HepG2 (cell line): Measurements from ENCODE around the gene ST6GAL2. TPM values are rescaled to one million over a fixed set of nuclear protein-coding genes. Genes with fewer than 3 reads are reported as not detected.

Source experiments
- ATAC-seq: fragments of 200-7000 bp; cut with Tn5 transposase; 3 replicates; pipeline ENCODE4 v1.9.1; 2020; ENCODE audit warnings: mild to moderate bottlenecking, moderate library complexity
- BruUV-seq: library from RNA; stranded (reverse); fragments of 400-500 nt; replicated peaks from 2 replicates; lab custom pipeline; 2021; lab: Mats Ljungman, UMichigan
- CTCF ChIA-PET: fragments of 300-600 bp; formaldehyde crosslinking; extraction: SDS; loops from one replicate; lab custom pipeline; 2021; ENCODE audit warnings: low total read pairs, inconsistent platforms, low intra/inter-chr PET ratio; lab: Yijun Ruan, JAX
- POLR2A ChIA-PET: fragments of 350-600 bp; sonication (Branson Sonifier 250); formaldehyde crosslinking; loops from one replicate; lab custom pipeline; 2020; ENCODE audit warnings: antibody characterized with exemption, inconsistent platforms; lab: Yijun Ruan, JAX
- DNase-seq: peaks from one replicate; pipeline ENCODE4 v3.0.0-alpha.2; 2015; ENCODE audit warnings: low spot score
- FAIRE-seq: peaks from 3 replicates; lab custom pipeline; 2011; peaks lifted over from hg19 to GRCh38; lab: Jason Lieb, UNC
- H2AFZ ChIP-seq: one replicate; pipeline ENCODE4 v1.6.1; 2011; ENCODE audit warnings: low read length, inconsistent platforms
- H3K27ac ChIP-seq: fragments of 300-600 bp; 3 replicates; pipeline ENCODE4 v1.8.0; 2011; ENCODE audit warnings: mixed run types, mild to moderate bottlenecking, mixed read lengths, low read length, inconsistent platforms; ENCODE audit not compliant: insufficient read depth; ENCODE audit errors: extremely low read length
- H3K27me3 ChIP-seq, 2 experiments: fragments of 200-600 bp in 1 of 2; 2 replicates in 1 of 2; 3 replicates in 1 of 2; pipeline versions ENCODE4 v1.6.0 to v1.8.0; 2011; ENCODE audit warnings: low read length in 2 of 2, mild to moderate bottlenecking in 2 of 2, moderate library complexity in 2 of 2, inconsistent platforms in 1 of 2; ENCODE audit not compliant: insufficient read depth in 2 of 2, control insufficient read depth in 1 of 2
- H3K36me3 ChIP-seq, 2 experiments: fragments of 200-600 bp in 1 of 2; replicated peaks in 1 of 2; 2 replicates in 1 of 2; 3 replicates in 1 of 2; pipeline versions ENCODE4 v1.5.1 to v1.8.0; 2011; ENCODE audit warnings: low read length in 2 of 2, inconsistent platforms in 1 of 2; ENCODE audit not compliant: insufficient read depth in 2 of 2, control insufficient read depth in 1 of 2
- H3K4me1 ChIP-seq: 2 replicates; pipeline ENCODE4 v1.5.1; 2012; ENCODE audit warnings: low read length, inconsistent platforms; ENCODE audit not compliant: insufficient read depth
- H3K4me2 ChIP-seq: 2 replicates; pipeline ENCODE4 v1.6.0; 2011; ENCODE audit warnings: low read depth, low read length, inconsistent platforms
- H3K4me3 ChIP-seq, 3 experiments: fragments of 200-600 bp in 1 of 3; sonication (generic), shearing (Covaris generic) in 1 of 3; replicated peaks in 1 of 3; 2 replicates each; pipeline ENCODE4 v1.5.1; 2011 to 2016; ENCODE audit warnings: low read length in 3 of 3, inconsistent platforms in 2 of 3, low read depth in 2 of 3, mild to moderate bottlenecking in 2 of 3, control low read depth in 1 of 3, mixed read lengths in 1 of 3; ENCODE audit not compliant: insufficient read depth in 1 of 3
- H3K79me2 ChIP-seq: one replicate; pipeline ENCODE4 v1.6.1; 2011; ENCODE audit warnings: low read length, inconsistent platforms; ENCODE audit not compliant: insufficient read depth
- H3K9ac ChIP-seq: 2 replicates; pipeline ENCODE4 v1.6.0; 2011; ENCODE audit warnings: mild to moderate bottlenecking, low read depth, low read length, inconsistent platforms; ENCODE audit not compliant: insufficient read depth
- H3K9me3 ChIP-seq: 2 replicates; pipeline ENCODE4 v1.5.1; 2012; ENCODE audit warnings: mild to moderate bottlenecking, low read length
- H4K20me1 ChIP-seq: 2 replicates; pipeline ENCODE4 v1.6.0; 2011; ENCODE audit warnings: inconsistent platforms, mild to moderate bottlenecking, low read length, moderate library complexity; ENCODE audit not compliant: insufficient read depth
- SCMH1 ChIP-seq: sonication (generic); formaldehyde crosslinking; IDR thresholded peaks from 2 replicates; pipeline ENCODE4 v1.9.0; 2021; ENCODE audit warnings: missing genetic modification reagents, mild to moderate bottlenecking, borderline replicate concordance
- ZBTB43 ChIP-seq: sonication (generic); formaldehyde crosslinking; conservative IDR thresholded peaks from 2 replicates; pipeline ENCODE4 v1.4.0; 2020; ENCODE audit warnings: missing genetic modification reagents
- ZNF33B ChIP-seq: sonication (generic); formaldehyde crosslinking; IDR thresholded peaks from 2 replicates; pipeline ENCODE4 v1.5.1; 2020; ENCODE audit warnings: mild to moderate bottlenecking, missing genetic modification reagents
- ZNF44 ChIP-seq: sonication (generic); formaldehyde crosslinking; IDR thresholded peaks from 2 replicates; pipeline ENCODE4 v1.5.1; 2020; ENCODE audit warnings: mild to moderate bottlenecking, missing genetic modification reagents
- WGBS: methylation state at CpG from one replicate; pipeline ENCODE4 v1.1.6; 2017; ENCODE audit warnings: low lambda C conversion rate; 5-methylcytosine and 5-hydroxymethylcytosine counted together
- in situ Hi-C: cut with HindIII; loops from 2 replicates; pipeline ENCODE4 v1.10.0; 2017; ENCODE audit warnings: low pct_unique_long_range_greater_than_20kb; ENCODE audit not compliant: extremely low pct_ligation_motif_present
- intact Hi-C: fragments of 100-400 bp; cut with micrococcal nuclease; formaldehyde crosslinking; loops from one replicate; pipeline ENCODE4 v1.10.0; 2022; ENCODE audit not compliant: unreplicated experiment
- polyA plus RNA-seq, 8 experiments: library from polyadenylated mRNA; depleted of rRNA in 3 of 8; stranded (reverse) in 7 of 8; unstranded in 1 of 8; fragments of >200 nt; fragmentation: Illumina TruSeq in 4 of 8; extraction: Trizol in 4 of 8; gene quantifications; 2 replicates each; pipeline versions ENCODE4 v1.2.1 to v1.2.3, GENCODE V29; 2011 to 2016; ENCODE audit warnings: low read depth in 4 of 8, missing spikeins in 1 of 8, mixed read lengths in 1 of 8; ENCODE audit not compliant: insufficient read depth in 1 of 8
- total RNA-seq, 5 experiments: library from RNA; depleted of rRNA; stranded (reverse); fragments of >200 nt; fragmentation: Illumina TruSeq; extraction: Trizol; gene quantifications; 2 replicates each; pipeline ENCODE4 v1.2.3, GENCODE V29; 2016; ENCODE audit warnings: low read depth in 1 of 5

The ST6GAL2 gene
- total and polyA plus RNA-seq, 2 of the 13 experiments (the other 11 are each of a cell fraction or from before 2014, with no cell fraction given), result not detected

DNA sequence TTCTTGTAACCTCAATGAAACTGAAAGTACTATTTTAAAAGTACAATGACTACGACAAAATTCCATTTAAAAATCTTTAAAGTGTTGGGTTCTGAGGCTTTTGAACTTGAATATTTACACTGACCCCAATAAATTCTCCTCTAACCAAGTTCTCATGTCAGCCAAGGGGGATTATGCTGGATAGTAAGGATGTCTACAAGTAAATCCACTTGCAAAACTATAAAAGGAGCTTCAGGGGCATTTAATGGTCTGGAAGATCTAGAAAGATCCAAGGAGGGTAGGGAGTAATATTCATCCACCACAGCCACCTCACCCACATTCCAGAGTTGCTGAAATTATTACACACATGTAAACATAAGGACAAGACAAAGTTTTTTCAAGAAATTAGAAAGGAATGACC is 81.8 kb downstream of the ST6GAL2 start:
- intact Hi-C loops, result no loop called here
- no peaks in the 10 kb centered on the region for H3K36me3 ChIP-seq
- no peaks in the 10 kb centered on the region; a peak in 2 of 5 replicates for H3K27me3 ChIP-seq
- no peak overlapping the region for H2AFZ ChIP-seq
- no peaks in the 10 kb centered on the region for H4K20me1 ChIP-seq
- no peak overlapping the region for H3K4me2 ChIP-seq
- H3K4me1 ChIP-seq, result no peaks in the 10 kb centered on the region
- H3K79me2 ChIP-seq, result no peaks in the 10 kb centered on the region
- FAIRE-seq, result no peak
- H3K4me3 ChIP-seq, result no peak overlapping the region
- POLR2A ChIA-PET, result no interaction called here
- TF ChIP-seq ZNF44 (CRISPR knock-in tag), result no peak
- no peaks in the 10 kb centered on the region for H3K9me3 ChIP-seq
- 0% methylated on average over 1 of the region's 1 CpG for WGBS
- in situ Hi-C loops, result no loop called here
- H3K9ac ChIP-seq, result no peak overlapping the region
- DNase-seq, result no peak
- no peak for ATAC-seq
- no peak overlapping the region for H3K27ac ChIP-seq
- BruUV-seq, result no TSS peak
- CTCF ChIA-PET, result no interaction called here

DNA sequence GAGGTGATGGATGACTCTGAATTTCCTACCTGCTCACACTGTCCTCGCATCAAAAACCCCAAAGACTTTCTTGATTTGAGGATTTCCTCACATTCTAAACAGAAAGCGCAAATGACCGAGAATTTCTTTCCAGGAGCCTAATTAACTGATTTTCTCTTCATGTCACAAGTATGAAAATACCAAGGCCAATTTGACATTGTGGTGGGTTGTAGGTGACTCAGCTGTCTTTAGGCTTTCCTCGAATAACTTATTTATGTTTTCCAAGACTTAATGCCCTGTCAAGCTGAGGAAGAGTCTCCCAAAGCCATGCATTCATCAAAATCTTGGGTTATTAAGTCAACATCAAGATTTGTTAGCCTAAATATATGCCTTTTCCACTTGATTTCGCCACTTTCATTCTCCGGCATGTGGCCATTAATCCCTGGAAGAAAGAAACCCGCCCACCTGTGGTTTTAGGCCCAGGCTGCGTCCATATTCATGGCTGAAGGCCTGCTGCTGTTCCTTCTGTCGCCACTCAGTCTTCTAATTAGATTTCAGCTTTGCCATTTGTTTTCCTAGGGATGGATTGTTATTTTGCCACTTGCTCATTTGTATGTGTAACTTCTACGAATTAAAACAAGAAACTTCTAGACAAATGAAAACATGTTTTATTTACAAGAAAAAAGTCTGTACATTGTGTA is 84.9 kb downstream of the ST6GAL2 start:
- Histone ChIP-seq H4K20me1 (no peaks in the 10 kb centered on the region), H3K27me3 (no peaks in the 10 kb centered on the region; a peak in 1 of 5 replicates), H3K27ac (no peak overlapping the region), H3K4me2 (no peak overlapping the region), H3K4me3 (no peak overlapping the region), H3K9me3 (no peaks in the 10 kb centered on the region), H3K9ac (no peak overlapping the region), H2AFZ (no peak overlapping the region), H3K4me1 (no peaks in the 10 kb centered on the region), H3K79me2 (no peaks in the 10 kb centered on the region), H3K36me3 (no peaks in the 10 kb centered on the region)
- intact Hi-C loops (no loop called here), in situ Hi-C loops (no loop called here)
- no peak for DNase-seq
- no peak for ATAC-seq
- no peak for FAIRE-seq
- no TSS peak for BruUV-seq
- POLR2A ChIA-PET, result no interaction called here
- no peak for TF ChIP-seq ZBTB43 (CRISPR knock-in tag)
- TF ChIP-seq ZNF44 (CRISPR knock-in tag), result no peak
- no peak for TF ChIP-seq SCMH1
- no peak for TF ChIP-seq ZNF33B (CRISPR knock-in tag)
- CTCF ChIA-PET, result no interaction called here
- WGBS, result 8% methylated on average over 10 of the region's 10 CpGs
